ENCODE results near the gene GABRE. TPM values are rescaled to one million over a fixed set of nuclear protein-coding genes. Genes with fewer than 3 reads are reported as not detected.

The GABRE gene
- total RNA-seq, 2 experiments from 2014 or later: not detected

- Mint-ChIP-seq H3K4me3 (no peak overlapping the region), H3K9me3 (no peaks in the 10 kb centered on the region), H3K36me3 (ENCODE audit: low read depth) (no peaks in the 10 kb centered on the region), H3K27ac (no peak overlapping the region), H3K27me3 (no peaks in the 10 kb centered on the region), H3K4me1 (ENCODE audit: low read depth) (no peaks in the 10 kb centered on the region)
- POLR2A ChIA-PET: no interaction called here
- CTCF ChIA-PET: no interaction called here
- H3K36me3 ChIP-seq (ENCODE audit: insufficient read depth, low read length): no peaks in the 10 kb centered on the region
- no peaks in the 10 kb centered on the region for H3K9me3 ChIP-seq (ENCODE audit: control insufficient read depth in 1 of 2, insufficient read depth in 1 of 2, low read length in 2 of 2)
- no peak overlapping the region for H3K4me3 ChIP-seq (ENCODE audit: low read length)
- no peak overlapping the region for H3K27ac ChIP-seq (ENCODE audit: low read depth in 1 of 2, low read length in 2 of 2)
- intact Hi-C loops (cut with DNase I, micrococcal nuclease): no loop called here
- no peaks in the 10 kb centered on the region for H3K27me3 ChIP-seq (ENCODE audit: control insufficient read depth in 1 of 2, insufficient read depth in 2 of 2, low read length in 2 of 2)
- H3K4me1 ChIP-seq (ENCODE audit: insufficient read depth, low read length): no peaks in the 10 kb centered on the region
- no peak for DNase-seq
- ATAC-seq (ENCODE audit: poor library complexity): no peak
- no peak for TF ChIP-seq CTCF (IDR thresholded peaks at IDR 0.05)
Measured at GRCh38 chrX:151997539-151997938, 23.1 kb upstream of the GABRE start.

GRCh38 chrX:151996347-151996746, 21.9 kb upstream of the GABRE start:
- H3K4me3 ChIP-seq (ENCODE audit: low read length): no peak overlapping the region
- H3K36me3 ChIP-seq (ENCODE audit: insufficient read depth, low read length): no peaks in the 10 kb centered on the region
- no peaks in the 10 kb centered on the region for H3K4me1 ChIP-seq (ENCODE audit: insufficient read depth, low read length)
- H3K27me3 ChIP-seq (ENCODE audit: control insufficient read depth in 1 of 2, insufficient read depth in 2 of 2, low read length in 2 of 2): no peaks in the 10 kb centered on the region
- ChIA-PET CTCF (no interaction called here), POLR2A (no interaction called here)
- Mint-ChIP-seq H3K9me3 (no peaks in the 10 kb centered on the region), H3K36me3 (ENCODE audit: low read depth) (no peaks in the 10 kb centered on the region), H3K4me3 (no peak overlapping the region), H3K4me1 (ENCODE audit: low read depth) (no peaks in the 10 kb centered on the region), H3K27me3 (no peaks in the 10 kb centered on the region), H3K27ac (no peak overlapping the region)
- no peak for TF ChIP-seq CTCF (IDR thresholded peaks at IDR 0.05)
- intact Hi-C loops (cut with DNase I, micrococcal nuclease): no loop called here
- H3K27ac ChIP-seq (ENCODE audit: low read depth in 1 of 2, low read length in 2 of 2): no peak overlapping the region
- H3K9me3 ChIP-seq (ENCODE audit: control insufficient read depth in 1 of 2, insufficient read depth in 1 of 2, low read length in 2 of 2): no peaks in the 10 kb centered on the region
- DNase-seq (no peak), ATAC-seq (ENCODE audit: poor library complexity) (no peak)

GRCh38 chrX:151994476-151994875, 20.0 kb upstream of the GABRE start:
- Histone ChIP-seq H3K36me3 (ENCODE audit: insufficient read depth, low read length) (no peaks in the 10 kb centered on the region), H3K4me3 (ENCODE audit: low read length) (no peak overlapping the region), H3K27me3 (ENCODE audit: control insufficient read depth in 1 of 2, insufficient read depth in 2 of 2, low read length in 2 of 2) (no peaks in the 10 kb centered on the region), H3K27ac (ENCODE audit: low read depth in 1 of 2, low read length in 2 of 2) (no peak overlapping the region), H3K9me3 (ENCODE audit: control insufficient read depth in 1 of 2, insufficient read depth in 1 of 2, low read length in 2 of 2) (no peaks in the 10 kb centered on the region), H3K4me1 (ENCODE audit: insufficient read depth, low read length) (no peaks in the 10 kb centered on the region)
- no peaks in the 10 kb centered on the region for H3K36me3 Mint-ChIP-seq (ENCODE audit: low read depth)
- intact Hi-C loops (cut with DNase I, micrococcal nuclease): no loop called here
- no peak overlapping the region for H3K27ac Mint-ChIP-seq
- H3K4me3 Mint-ChIP-seq: no peak overlapping the region
- H3K9me3 Mint-ChIP-seq: no peaks in the 10 kb centered on the region
- TF ChIP-seq CTCF (IDR thresholded peaks at IDR 0.05): no peak
- ChIA-PET POLR2A (no interaction called here), CTCF (no interaction called here)
- ATAC-seq (ENCODE audit: poor library complexity) (no peak), DNase-seq (no peak)
- H3K4me1 Mint-ChIP-seq (ENCODE audit: low read depth): no peaks in the 10 kb centered on the region
- H3K27me3 Mint-ChIP-seq: no peaks in the 10 kb centered on the region
